ENCODE measurements around the gene UBE2K. TPM values are rescaled to one million over a fixed set of nuclear protein-coding genes. Genes with fewer than 3 reads are reported as not detected.
"Not testable (repeated sequence)": the region's sequence is repeated elsewhere in the genome, so short reads cannot be mapped to it uniquely, and the experiment has no call there.

The UBE2K gene
- total RNA-seq, 1 donor = 27.7 TPM

GRCh38 chr4:39667706-39668105, 30.2 kb upstream of the UBE2K start:
- no peak for TF ChIP-seq CTCF (IDR thresholded peaks at IDR 0.05; ENCODE audit: insufficient read depth, low read length)
- no peak for DNase-seq (ENCODE audit: low read depth)
- H3K4me3 ChIP-seq (ENCODE audit: low read depth, low read length) = no peak overlapping the region

- DNase-seq (ENCODE audit: low read depth) = no peak
Measured at GRCh38 chr4:39668887-39669286, 29.0 kb upstream of the UBE2K start.

DNA sequence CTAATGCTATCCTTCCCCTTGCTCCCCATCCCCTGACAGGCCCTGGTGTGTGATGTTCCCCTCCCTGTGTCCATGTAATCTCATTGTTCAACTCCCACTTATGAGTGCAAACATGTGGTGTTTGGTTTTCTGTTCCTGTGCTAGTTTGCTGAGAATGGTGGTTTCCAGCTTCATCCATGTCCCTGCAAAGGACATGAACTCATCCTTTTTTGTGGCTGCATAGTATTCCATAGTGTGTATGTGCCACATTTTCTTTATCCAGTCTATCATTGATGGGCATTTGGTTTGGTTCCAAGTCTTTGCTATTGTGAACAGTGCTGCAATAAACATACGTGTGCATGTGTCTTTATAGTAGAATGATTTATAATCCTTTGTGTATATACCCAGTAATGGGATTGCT, 27.6 kb upstream of the UBE2K start:
- not testable (repeated sequence) for DNase-seq (ENCODE audit: low read depth); H3K4me3 ChIP-seq (ENCODE audit: low read depth, low read length)

More at GRCh38 chr4:39668887-39669286, 29.0 kb upstream of the UBE2K start:
- TF ChIP-seq CTCF (IDR thresholded peaks at IDR 0.05; ENCODE audit: insufficient read depth, low read length) = no peak
- no peak overlapping the region for H3K4me3 ChIP-seq (ENCODE audit: low read depth, low read length)

DNA sequence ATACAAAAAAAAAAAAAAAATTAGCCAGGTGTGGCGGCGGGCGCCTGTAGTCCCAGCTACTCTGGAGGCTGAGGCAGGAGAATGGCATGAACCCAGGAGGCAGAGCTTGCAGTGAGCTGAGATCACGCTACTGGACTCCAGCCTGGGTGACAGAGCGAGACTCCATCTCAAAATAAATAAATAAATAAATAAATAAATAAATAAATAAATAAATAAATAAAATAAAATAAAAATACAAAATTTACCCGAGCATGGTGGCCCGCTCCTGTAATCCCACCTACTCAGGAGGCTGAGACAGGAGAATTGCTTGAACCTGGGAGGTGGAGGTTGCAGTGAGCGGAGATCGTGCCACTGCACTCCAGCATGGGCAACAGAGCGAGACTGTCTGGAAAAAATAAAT, 22.3 kb upstream of the UBE2K start:
- not testable (repeated sequence) for H3K4me3 ChIP-seq (ENCODE audit: low read depth, low read length); DNase-seq (ENCODE audit: low read depth)

GRCh38 chr4:39681003-39681402, 16.9 kb upstream of the UBE2K start:
- not testable (repeated sequence) for DNase-seq (ENCODE audit: low read depth)

DNA sequence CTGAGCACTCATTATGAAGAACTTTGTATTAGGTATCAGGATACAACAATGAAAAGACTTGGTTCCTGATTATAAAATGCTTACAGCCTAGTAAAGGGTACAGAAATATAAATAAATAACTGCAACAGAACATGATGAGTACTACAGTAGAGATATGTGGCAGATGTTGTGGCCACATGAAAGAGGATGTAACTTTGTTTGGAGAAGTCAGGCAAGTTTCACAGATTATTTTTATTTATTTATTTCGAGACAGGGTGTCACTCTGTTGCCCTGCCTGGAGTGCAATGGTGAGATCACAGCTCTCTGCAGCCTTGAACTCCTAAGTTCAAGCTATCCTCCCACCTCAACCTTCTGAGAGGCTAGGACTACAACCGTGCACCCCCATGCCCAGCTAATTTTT, 15.8 kb upstream of the UBE2K start:
- H3K4me3 ChIP-seq (ENCODE audit: low read depth, low read length) = no peak overlapping the region
- TF ChIP-seq CTCF (IDR thresholded peaks at IDR 0.05; ENCODE audit: insufficient read depth, low read length) = no peak
- DNase-seq (ENCODE audit: low read depth) = no peak

More at GRCh38 chr4:39681003-39681402, 16.9 kb upstream of the UBE2K start:
- H3K4me3 ChIP-seq (ENCODE audit: low read depth, low read length) = not testable (repeated sequence)

GRCh38 chr4:39685990-39686389, 11.9 kb upstream of the UBE2K start:
- no peak overlapping the region for H3K4me3 ChIP-seq (ENCODE audit: low read depth, low read length)
- no peak for DNase-seq (ENCODE audit: low read depth)
- TF ChIP-seq CTCF (IDR thresholded peaks at IDR 0.05; ENCODE audit: insufficient read depth, low read length) = no peak

GRCh38 chr4:39687014-39687413, 10.9 kb upstream of the UBE2K start:
- no peak overlapping the region for H3K4me3 ChIP-seq (ENCODE audit: low read depth, low read length)
- DNase-seq (ENCODE audit: low read depth) = no peak
- TF ChIP-seq CTCF (IDR thresholded peaks at IDR 0.05; ENCODE audit: insufficient read depth, low read length) = no peak

GRCh38 chr4:39689970-39690369, 8.0 kb upstream of the UBE2K start:
- no peak for TF ChIP-seq CTCF (IDR thresholded peaks at IDR 0.05; ENCODE audit: insufficient read depth, low read length)
- H3K4me3 ChIP-seq (ENCODE audit: low read depth, low read length) = no peak overlapping the region
- no peak for DNase-seq (ENCODE audit: low read depth)
